SK-MEL-5 (cell line): ENCODE measurements around the gene LRRC45. TPM values are rescaled to one million over a fixed set of nuclear protein-coding genes. Genes with fewer than 3 reads are reported as not detected.

ENCODE experiments used
- DNase-seq: peaks from one replicate; pipeline ENCODE4 v3.0.0-alpha.2; 2016; ENCODE audit warnings: low read depth, low spot score
- in situ Hi-C: cut with HindIII; loops from 2 replicates; pipeline ENCODE4 v1.10.0; 2016; ENCODE audit warnings: low sequenced_read_pairs, high pct_unique_total_duplicates, low pct_unique_long_range_greater_than_20kb
- total RNA-seq: library from RNA; depleted of rRNA; stranded (reverse); fragments of >200 nt; shearing (Covaris generic); gene quantifications from 2 replicates; pipeline ENCODE4 v1.2.3, GENCODE V29; 2014

Gene LRRC45
- total RNA-seq, 1 experiment from 2014 or later = 40.4 TPM

- DNase-seq = peak; percentile 67
- in situ Hi-C loops = no loop called here
Measured at GRCh38 chr17:82003411-82004381, 19.4 kb upstream of the LRRC45 start.

GRCh38 chr17:82004517-82005455 is 18.3 kb upstream of the LRRC45 start:
- no peak for DNase-seq
- in situ Hi-C loops = no loop called here

GRCh38 chr17:82005701-82006348 is 17.3 kb upstream of the LRRC45 start:
- in situ Hi-C loops = no loop called here
- DNase-seq = no peak

GRCh38 chr17:82006468-82007227 is 16.5 kb upstream of the LRRC45 start:
- in situ Hi-C loops = no loop called here
- no peak for DNase-seq

- in situ Hi-C loops = no loop called here
- DNase-seq = no peak
Measured at GRCh38 chr17:82007228-82007494, 15.9 kb upstream of the LRRC45 start.

- in situ Hi-C loops = no loop called here
- no peak for DNase-seq
Measured at GRCh38 chr17:82007495-82008257, 15.4 kb upstream of the LRRC45 start.

GRCh38 chr17:82008258-82008940 is 14.7 kb upstream of the LRRC45 start:
- in situ Hi-C loops = no loop called here
- no peak for DNase-seq

GRCh38 chr17:82008941-82009405 is 14.1 kb upstream of the LRRC45 start:
- in situ Hi-C loops = no loop called here
- no peak for DNase-seq

GRCh38 chr17:82009413-82009812 is 13.7 kb upstream of the LRRC45 start:
- no peak for DNase-seq
- in situ Hi-C loops = no loop called here

- in situ Hi-C loops = no loop called here
Measured at GRCh38 chr17:82010575-82011525, 12.3 kb upstream of the LRRC45 start.

GRCh38 chr17:82011617-82012187 is 11.4 kb upstream of the LRRC45 start:
- in situ Hi-C loops = no loop called here

More at GRCh38 chr17:82010575-82011525, 12.3 kb upstream of the LRRC45 start:
- no peak for DNase-seq

GRCh38 chr17:82012261-82012639 is 10.9 kb upstream of the LRRC45 start:
- in situ Hi-C loops = no loop called here
- no peak for DNase-seq

More at GRCh38 chr17:82011617-82012187, 11.4 kb upstream of the LRRC45 start:
- no peak for DNase-seq

GRCh38 chr17:82012640-82013295 is 10.3 kb upstream of the LRRC45 start:
- DNase-seq = no peak

GRCh38 chr17:82013341-82013740 is 9.8 kb upstream of the LRRC45 start:
- in situ Hi-C loops = no loop called here
- no peak for DNase-seq

More at GRCh38 chr17:82012640-82013295, 10.3 kb upstream of the LRRC45 start:
- in situ Hi-C loops = no loop called here
